ENCODE data around the gene KRT33A.

KRT33A gene

DNA sequence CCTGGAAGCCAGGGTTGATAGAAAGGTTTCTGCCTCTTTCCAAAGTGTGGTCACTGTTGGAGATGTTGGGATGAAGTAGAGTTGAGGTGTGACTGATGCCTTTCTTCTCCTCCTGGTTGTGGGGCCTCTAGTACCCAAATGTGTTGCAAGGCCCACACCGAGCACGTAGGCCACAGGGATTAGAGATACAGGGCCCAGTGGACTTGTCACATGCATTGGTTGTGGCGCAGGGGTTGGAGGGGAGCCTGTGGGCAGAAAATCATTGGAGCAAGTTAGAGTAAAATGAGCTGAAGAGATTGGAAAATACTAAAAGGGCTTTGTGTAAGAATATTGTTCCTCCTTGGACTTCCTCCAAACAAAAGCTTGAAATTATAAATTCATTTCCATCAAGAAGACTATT, 4.6 kb downstream of the KRT33A start:
- no peak for TF ChIP-seq CTCF (IDR thresholded peaks at IDR 0.05; ENCODE audit: low read depth, low read length, missing control alignments)
- no peak overlapping the region for H3K4me3 ChIP-seq (replicated peaks; ENCODE audit: low read depth, low read length)
- no peak for DNase-seq (ENCODE audit: extremely low read depth, low read depth)

GRCh38 chr17:41343029-41343428, 7.6 kb downstream of the KRT33A start:
- TF ChIP-seq CTCF (IDR thresholded peaks at IDR 0.05; ENCODE audit: low read depth, low read length, missing control alignments) = no peak
- H3K4me3 ChIP-seq (replicated peaks; ENCODE audit: low read depth, low read length) = no peak overlapping the region
- no peak for DNase-seq (ENCODE audit: extremely low read depth, low read depth)

DNA sequence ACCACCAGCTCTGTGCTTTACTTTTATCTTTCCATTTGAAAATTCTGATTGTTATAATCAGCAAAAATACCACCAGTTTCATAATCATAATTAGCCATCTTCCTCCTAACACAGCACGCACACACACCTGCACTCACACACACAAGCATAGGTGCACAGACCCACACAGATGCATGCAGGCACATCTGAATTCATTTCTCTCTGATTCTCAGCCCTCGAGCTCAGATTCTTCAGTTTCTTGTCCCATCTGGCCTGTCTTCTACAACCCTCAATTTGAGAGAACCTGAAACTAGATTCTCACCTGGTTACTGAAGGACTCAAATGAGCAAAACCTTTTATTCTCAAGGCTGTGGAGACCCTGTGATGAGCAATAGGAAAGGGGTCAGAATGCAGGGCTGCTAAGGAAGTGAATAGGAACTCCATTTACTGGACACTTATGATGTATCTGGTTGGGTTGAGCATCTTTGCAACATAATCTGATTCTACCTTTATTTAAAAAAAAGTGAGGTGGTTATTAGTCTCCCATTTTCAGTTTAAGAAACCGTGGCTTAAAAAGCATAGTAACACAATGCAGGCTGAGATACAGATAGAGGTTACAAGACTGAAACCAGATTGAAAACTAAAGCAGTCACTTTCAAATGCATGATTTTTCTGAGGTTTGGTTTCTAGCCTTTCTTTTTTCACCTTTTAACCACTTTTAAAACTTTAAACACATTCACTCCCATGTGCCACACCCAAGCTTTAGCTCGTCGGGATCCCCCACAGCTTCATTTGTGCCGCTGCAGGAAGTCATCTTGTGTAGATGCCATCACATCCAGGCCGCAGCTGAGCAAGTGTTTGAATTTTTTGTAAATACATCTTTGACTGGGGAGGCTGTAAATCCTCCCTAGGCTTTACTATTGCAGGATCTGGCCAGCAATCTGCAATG, 9.4 kb downstream of the KRT33A start:
- no peak for DNase-seq (ENCODE audit: extremely low read depth, low read depth)
- TF ChIP-seq CTCF (IDR thresholded peaks at IDR 0.05; ENCODE audit: low read depth, low read length, missing control alignments) = no peak
- no peak overlapping the region for H3K4me3 ChIP-seq (replicated peaks; ENCODE audit: low read depth, low read length)

DNA sequence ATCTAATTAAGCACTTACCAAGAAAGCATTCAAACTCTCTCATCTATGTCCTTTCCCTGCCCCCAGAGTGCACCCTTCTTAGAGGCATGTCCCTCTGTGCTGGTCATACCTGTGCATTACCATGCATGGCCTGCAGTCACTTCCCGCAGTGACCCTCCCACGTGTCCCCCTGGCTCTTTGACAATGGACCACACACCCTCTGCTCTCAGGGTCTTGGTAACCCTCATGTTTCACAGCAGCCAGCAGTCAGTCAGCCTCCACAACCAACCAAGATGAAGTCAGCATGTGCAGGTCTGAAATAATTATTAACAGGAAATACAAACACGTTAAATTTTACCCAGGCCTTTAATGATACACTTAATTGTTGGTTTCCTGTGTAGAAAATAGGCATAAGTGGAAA, 10.1 kb downstream of the KRT33A start:
- no peak overlapping the region for H3K4me3 ChIP-seq (replicated peaks; ENCODE audit: low read depth, low read length)
- no peak for DNase-seq (ENCODE audit: extremely low read depth, low read depth)
- TF ChIP-seq CTCF (IDR thresholded peaks at IDR 0.05; ENCODE audit: low read depth, low read length, missing control alignments) = no peak

DNA sequence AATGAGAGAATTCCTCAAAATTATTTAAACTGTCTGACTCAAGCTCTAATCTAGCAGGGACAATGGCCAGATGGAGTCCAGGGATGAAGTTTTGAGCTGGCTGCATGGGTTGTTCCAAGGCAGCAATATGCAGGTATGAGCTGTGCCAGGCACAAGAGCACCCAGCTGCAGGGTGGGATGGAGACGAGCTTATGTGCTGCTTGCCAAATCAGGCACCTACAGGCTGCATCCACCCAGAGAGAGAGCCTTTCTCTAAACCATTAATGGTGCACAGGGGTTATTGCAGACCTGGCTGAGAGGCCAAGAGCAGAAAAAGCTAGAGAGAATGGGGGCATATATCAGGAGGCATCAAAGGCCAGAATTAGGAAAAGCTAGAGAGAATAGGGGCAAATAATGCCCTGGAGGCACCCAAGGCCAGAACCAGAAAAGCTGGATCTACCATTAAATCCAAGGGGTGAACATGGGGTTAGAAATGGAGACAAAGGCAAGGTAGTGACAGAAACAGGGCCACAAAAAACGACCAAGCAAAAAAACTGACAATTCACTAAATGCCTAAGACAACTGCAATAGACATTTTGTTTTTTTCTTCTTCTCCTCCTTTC, 11.0 kb downstream of the KRT33A start:
- no peak for TF ChIP-seq CTCF (IDR thresholded peaks at IDR 0.05; ENCODE audit: low read depth, low read length, missing control alignments)
- no peak overlapping the region for H3K4me3 ChIP-seq (replicated peaks; ENCODE audit: low read depth, low read length)
- DNase-seq (ENCODE audit: extremely low read depth, low read depth) = no peak

- no peak for TF ChIP-seq CTCF (IDR thresholded peaks at IDR 0.05; ENCODE audit: low read depth, low read length, missing control alignments)
- H3K4me3 ChIP-seq (replicated peaks; ENCODE audit: low read depth, low read length) = no peak overlapping the region
- DNase-seq (ENCODE audit: extremely low read depth, low read depth) = no peak
Measured at GRCh38 chr17:41338961-41339485, 11.6 kb downstream of the KRT33A start.

All from HFF-Myc (cell line).